GM10248 (cell line): Measurements from ENCODE around the gene SHROOM3.

Experiments
- CTCF ChIA-PET: fragments of 300-600 bp; sonication (Branson Sonifier 250); formaldehyde crosslinking; extraction: SDS; loops from one replicate; lab custom pipeline; 2021; ENCODE audit warnings: antibody characterized with exemption; lab: Yijun Ruan, JAX
- POLR2A ChIA-PET: fragments of 350-650 bp; sonication (Branson Sonifier 250); formaldehyde crosslinking; extraction: SDS; loops from one replicate; lab custom pipeline; 2020; ENCODE audit warnings: antibody characterized with exemption; lab: Yijun Ruan, JAX
- DNase-seq: peaks from one replicate; pipeline ENCODE4 v3.0.0; 2012; ENCODE audit errors: extremely low spot score
- TF ChIP-seq, protein P1 (sequence below): IDR thresholded peaks from 2 replicates; pipeline ENCODE4 v1.5.1; 2012; ENCODE audit warnings: mild to moderate bottlenecking, low read depth; ENCODE audit errors: extremely low read depth, missing control alignments, control extremely low read depth

The SHROOM3 gene

GRCh38 chr4:76764251-76764650 is 329.2 kb downstream of the SHROOM3 start:
- no peak for DNase-seq
- POLR2A ChIA-PET, result no interaction called here
- CTCF ChIA-PET, result no interaction called here
- TF ChIP-seq, protein P1, sequence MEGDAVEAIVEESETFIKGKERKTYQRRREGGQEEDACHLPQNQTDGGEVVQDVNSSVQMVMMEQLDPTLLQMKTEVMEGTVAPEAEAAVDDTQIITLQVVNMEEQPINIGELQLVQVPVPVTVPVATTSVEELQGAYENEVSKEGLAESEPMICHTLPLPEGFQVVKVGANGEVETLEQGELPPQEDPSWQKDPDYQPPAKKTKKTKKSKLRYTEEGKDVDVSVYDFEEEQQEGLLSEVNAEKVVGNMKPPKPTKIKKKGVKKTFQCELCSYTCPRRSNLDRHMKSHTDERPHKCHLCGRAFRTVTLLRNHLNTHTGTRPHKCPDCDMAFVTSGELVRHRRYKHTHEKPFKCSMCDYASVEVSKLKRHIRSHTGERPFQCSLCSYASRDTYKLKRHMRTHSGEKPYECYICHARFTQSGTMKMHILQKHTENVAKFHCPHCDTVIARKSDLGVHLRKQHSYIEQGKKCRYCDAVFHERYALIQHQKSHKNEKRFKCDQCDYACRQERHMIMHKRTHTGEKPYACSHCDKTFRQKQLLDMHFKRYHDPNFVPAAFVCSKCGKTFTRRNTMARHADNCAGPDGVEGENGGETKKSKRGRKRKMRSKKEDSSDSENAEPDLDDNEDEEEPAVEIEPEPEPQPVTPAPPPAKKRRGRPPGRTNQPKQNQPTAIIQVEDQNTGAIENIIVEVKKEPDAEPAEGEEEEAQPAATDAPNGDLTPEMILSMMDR, result no peak

DNA sequence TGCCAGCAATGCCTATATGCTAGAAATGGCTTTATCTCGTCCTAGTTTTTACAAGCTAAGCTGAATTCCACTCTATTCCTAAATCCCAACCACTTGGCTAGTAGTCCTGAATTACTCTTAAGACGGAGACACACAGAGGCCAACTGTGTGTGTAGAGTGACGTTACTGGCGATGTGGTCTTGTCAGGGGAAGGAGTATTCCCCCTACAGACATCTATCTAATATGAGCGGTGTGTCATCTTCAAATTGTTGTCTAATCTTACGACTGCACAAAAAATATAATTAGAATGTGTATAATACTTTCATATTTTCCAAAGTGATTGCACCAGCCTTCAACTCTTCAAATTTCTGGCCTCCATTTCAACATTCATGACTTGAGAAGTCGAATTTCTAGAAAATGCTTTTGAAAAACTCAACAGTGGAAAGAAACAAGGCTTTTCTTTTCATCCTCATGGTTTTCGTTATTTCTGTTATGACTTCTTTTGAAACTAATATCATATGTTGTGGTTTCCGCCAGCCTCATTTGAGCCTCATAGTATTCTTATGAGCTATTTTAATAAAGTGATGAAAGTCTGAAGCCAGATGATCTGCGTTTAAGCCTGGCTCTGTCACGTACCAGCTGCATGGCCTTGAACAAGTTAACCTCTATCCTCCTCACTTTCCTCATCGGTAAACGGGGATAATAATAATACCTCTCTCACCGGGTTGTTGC is 330.6 kb downstream of the SHROOM3 start:
- DNase-seq, result no peak
- ChIA-PET CTCF (interaction anchor here (0.6 to 1.7 kb wide), 5 partner anchors 8 to 585 kb away, joined by 3 to 5 read pairs (median 3); no protein-coding TSS in a partner anchor), POLR2A (no interaction called here)
- TF ChIP-seq, protein P1, result no peak

- CTCF ChIA-PET, result interaction anchor here (1.3 to 2.5 kb wide), 2 partner anchors 10 to 14 kb away, joined by 3 to 11 read pairs; no protein-coding TSS in a partner anchor
- no peak for DNase-seq
- TF ChIP-seq, protein P1, result no peak
- POLR2A ChIA-PET, result no interaction called here
Measured at GRCh38 chr4:76767983-76768382, 333.0 kb downstream of the SHROOM3 start.

DNA sequence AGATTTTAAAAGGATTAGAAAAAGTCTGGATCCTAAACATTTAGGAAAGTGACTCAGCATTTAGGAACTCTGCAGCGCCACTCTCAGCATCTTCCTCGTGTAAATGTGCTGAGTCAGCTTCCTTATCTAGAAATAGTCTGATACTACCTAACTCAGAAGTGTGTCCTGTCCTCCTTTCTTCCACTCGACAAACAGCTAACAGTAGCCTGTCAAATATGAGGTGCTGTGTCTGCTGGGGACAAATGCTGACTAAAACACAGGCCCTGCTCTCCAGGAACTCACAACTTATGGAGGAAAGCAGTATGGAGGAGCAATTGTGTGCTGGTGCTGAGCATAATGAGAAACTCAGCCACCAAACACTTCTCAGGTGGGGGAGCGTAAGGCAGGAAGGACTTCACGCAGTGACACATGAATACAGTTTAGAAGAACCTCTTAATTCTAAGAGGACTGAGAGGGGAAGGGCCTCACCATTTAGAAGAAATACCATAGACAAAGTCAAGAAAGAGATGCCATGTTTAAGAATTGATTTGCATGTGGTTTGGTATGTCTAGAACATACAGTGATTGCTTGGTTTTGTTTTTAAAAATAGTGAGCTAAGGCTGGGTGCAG is 337.6 kb downstream of the SHROOM3 start:
- TF ChIP-seq, protein P1, result no peak
- POLR2A ChIA-PET, result no interaction called here
- CTCF ChIA-PET, result interaction anchor here (1.3 to 1.8 kb wide), 2 partner anchors 13 to 15 kb away, joined by 4 to 6 read pairs; no protein-coding TSS in a partner anchor
- no peak for DNase-seq

GRCh38 chr4:76773766-76774165 is 338.7 kb downstream of the SHROOM3 start:
- ChIA-PET CTCF (interaction anchor here (1.8 kb wide), 1 partner anchor 16 kb away, joined by 6 read pairs; no protein-coding TSS in a partner anchor), POLR2A (interaction anchor here (0.6 kb wide), 1 partner anchor 39 kb away, joined by 9 read pairs; no protein-coding TSS in a partner anchor)
- DNase-seq, result no peak
- TF ChIP-seq, protein P1, result no peak

DNA sequence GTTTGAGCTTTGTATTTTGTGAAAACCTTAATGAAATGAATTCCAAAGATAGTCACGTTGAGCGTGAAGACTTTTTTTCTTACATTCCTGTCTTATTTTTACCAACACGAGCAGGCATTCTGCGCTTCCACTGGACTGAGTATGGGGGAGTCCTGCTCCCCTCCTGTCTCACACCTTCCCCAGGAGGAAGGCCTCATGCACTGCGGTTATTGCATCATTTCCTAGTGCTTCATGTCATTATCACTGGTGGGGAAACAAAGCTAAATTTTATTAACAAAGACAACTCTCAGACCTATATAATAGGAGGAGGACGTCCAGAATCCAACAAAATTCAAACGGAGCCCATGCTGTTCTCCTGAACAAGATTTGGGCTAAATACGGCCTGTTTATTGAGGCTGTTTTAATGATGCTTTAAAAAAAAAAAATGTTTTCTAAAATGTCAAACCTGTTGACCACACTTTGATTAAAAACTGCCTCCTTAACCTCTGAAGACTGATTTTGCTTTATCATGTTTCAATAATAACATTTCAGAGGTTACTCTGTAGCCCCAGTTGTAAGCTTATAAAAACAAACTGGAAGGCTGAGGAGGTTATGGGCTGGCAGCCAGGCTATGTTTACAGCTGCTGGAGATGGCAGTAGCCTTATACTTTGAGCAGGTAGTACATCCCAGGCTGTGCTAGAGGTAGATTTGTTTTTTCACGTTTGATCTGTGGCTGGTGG is 344.9 kb downstream of the SHROOM3 start:
- ChIA-PET CTCF (interaction anchor here (1.4 to 1.5 kb wide), 2 partner anchors 22 to 270 kb away, joined by 3 to 5 read pairs; no protein-coding TSS in a partner anchor), POLR2A (no interaction called here)
- TF ChIP-seq, protein P1, result no peak
- no peak for DNase-seq
